ENCODE measurements around the gene WNK2.

WNK2 gene

DNA sequence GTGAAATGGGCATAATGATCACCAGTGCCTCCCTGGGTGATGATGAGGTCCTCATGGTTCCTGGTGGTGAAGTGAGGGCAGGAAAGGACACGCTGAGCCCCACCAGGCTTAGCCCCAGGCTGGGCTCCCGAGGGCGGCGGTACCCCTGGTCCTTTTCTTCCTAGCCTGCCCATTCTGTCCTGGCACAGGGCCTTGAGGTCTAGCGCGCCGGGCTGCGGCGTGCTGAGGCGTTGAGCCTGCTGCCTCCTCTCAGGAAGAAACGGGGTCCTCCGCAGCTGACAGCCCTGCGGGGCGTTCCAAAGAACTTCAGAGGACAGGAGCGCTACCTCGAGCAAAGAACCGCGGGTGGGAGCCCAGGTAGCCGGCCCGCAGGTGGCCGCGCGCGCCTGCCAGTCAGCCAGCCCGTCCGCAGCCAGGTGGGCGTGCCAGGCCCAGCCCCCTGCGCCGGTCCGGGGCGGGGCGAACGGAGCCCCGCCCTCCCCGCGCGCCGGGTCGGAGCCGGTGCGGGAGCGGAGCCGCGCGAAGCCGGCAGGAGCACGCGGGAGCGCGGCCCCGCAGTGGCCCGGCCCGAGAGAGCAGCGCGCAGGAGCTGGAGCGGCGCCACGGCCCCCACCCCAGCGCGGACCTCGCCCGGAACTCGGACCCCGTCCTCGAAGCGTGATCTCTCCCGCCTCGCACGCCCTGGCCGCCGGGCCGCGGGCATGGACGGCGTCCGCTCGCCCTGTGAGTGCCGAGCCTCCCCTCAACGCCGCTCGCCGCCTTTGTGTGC lies at the start of gene WNK2:
WNK2 (plus strand) TSS at position 477 of the 769 bp plus-strand sequence. CDS start 791 bp downstream, outside the sequence.
- peak; percentile 36 to 60 for DNase-seq

DNA sequence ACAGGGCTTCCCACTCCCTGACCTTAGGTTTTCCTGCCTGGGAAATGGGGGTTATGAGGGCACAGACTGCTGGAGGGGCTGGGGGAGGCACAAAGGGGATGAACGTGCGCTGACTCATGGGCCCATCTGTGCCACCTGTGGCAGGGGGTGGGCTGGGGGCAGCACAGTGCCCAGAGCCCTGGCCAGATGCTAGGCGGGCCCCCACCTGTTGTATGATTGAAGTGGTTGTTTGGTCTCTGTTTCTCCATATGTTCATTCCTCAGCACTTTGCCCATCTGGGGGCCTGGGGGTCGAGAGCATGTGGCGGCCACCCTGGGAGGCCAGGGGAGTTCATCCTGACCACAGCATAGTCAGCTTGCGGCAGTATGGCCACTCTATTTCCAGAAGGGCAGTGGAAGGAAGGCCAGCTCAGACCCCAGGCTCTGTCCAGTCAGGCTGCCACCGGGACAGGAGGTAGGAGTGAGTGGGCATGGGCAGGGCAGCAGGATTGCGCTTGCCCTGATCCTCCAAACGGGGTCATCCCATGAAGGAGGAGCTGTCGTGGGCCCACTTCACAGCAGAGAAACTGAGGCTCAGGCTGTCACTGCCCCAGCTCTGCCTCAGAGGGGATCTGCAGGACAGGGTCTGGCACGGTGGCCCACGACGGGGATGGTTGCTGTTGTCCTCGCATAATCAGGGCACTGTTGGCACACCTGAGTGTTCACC lies 49.0 kb upstream of the WNK2 start:
- DNase-seq = no peak

DNA sequence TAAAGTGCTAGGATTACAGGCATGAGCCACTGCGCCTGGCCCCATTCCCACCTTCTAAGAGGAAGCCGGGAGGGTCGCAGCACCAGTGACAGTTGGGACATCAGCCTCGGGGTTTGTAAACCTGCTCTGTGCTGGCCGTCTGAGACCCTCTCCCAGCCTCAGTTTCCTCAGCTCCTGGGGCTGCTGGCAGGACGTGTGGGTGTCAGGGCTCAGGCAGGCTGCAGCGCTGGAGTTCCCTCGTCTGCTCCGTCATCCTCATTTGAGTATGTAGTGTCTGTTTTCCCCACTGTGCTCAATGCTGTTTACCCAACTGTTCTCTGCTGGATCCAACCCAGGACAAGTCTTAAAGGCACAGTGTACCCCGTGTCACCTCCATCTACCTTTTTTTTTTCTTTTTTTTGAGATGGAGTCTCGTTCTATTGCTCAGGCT lies 47.9 kb upstream of the WNK2 start:
- no peak for DNase-seq

DNA sequence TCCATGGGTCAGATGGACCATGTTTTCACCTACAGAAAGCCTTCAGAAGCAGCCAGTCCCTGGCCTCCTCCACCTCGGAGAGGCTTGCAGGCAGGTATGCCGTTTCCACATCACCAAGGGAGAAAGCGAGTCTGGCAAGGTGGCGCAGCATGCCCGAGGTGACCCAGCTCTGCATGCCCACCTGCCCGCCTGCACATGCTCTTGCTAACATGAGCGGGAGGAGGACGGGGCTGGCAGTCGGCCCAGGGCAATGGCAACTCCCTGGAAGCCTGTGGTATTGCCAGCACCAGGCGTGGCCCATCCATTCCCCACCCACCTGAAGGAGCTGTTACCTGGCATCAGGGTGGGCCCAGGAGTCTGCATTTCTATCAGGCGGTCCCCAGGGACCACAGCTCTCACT lies 46.6 kb upstream of the WNK2 start:
- no peak for DNase-seq

DNA sequence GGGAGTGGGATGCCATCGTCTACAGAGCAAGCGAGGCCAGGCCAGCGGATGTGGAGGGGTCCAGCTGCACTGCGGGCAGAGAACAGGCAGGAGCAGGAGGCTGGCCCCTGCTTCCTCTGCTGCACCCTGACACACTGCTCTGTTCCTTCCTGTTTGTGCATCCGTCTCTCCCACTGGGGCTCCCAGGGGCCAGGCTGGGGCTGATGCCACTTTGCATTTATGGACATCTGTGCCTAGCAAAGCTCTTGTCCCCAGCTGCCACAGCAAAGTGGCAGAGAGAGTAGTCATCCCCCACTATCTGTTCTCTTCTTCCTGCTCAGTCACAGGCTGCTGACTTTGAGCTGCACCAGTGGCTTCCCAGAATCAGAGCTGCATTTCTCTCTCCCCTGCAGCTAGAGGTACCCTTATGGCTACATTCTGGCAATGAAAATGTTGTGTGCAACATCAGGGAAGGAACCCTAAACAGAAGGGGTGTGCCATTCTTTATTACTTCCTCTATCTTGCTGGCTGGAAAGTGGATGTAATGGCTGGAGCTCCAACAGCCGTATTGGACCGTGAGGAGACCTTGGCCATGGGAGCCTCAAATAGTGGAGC lies 45.7 kb upstream of the WNK2 start:
- DNase-seq = no peak

DNA sequence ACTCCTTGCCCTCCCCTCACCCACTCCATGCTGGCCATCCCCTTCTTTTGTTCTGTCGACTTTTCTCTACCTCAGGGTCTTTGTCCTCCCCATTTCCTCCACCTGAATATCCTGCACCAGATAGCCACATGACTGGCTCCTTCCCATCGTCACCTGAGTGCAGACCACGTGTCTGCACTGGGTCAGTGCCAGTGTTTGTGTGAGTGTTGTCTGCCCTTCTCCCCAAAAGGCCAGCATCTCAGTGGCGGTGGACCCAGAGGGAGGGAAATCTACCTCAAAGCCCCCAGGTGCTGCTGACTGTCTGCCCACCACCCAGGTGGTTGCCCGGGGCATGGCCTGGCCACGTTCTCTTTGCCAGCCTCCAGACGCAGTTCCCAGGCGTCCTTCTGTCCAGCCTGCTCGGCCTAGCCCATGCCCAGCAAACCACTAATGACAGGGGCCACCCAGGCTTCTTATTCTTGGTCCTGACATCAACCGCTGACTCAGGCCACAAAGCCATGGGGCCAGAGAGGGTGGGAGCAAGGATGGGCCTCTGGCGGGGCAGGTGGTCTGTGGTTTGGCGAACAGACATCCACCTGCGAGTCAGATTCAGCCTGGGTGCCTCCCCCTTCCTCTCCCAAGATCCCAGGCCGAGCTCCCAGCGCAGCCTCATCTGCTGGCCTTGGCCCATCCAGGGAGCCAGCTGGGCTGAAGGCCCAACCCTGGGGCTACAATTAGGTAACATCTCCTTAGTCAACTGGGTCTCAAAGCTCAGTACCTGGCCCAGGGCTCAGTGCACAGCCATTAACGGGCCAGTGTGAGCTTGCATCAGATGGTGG lies 44.4 kb upstream of the WNK2 start:
- no peak for DNase-seq

DNA sequence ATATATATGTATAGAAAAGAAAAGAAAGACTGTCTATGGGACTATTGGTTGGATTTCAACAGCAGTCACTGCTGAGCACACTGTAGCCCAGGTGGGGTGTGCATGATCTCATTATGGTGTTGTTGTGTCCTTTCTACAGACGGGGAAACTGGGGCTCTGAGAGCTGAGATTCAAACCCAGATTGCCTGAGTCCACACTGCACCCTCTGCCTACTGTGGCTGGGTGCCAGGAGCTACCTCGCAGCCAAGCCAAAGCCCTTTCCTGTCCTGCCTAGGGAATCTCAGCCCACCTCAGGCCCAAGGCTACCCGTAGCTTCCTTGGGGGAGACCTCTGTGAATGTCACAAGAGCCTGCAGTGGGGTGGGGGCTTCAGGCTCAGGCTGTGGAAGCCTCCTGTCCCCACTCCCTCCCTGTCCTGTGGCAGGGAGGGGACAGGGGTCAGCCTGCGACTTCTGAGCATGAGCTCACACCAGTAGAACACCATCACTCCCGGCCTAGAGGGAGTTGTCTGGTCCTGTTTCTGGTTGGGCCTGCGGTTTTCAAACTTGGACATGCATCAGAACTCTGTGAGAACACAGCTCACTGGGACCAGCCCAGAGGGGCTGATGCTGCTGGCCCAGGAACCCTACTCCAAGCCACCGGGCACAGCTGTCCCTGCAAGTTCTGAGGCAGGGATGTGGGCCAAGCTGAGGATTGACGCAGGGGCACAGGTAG lies 42.0 kb upstream of the WNK2 start:
- DNase-seq = no peak

DNA sequence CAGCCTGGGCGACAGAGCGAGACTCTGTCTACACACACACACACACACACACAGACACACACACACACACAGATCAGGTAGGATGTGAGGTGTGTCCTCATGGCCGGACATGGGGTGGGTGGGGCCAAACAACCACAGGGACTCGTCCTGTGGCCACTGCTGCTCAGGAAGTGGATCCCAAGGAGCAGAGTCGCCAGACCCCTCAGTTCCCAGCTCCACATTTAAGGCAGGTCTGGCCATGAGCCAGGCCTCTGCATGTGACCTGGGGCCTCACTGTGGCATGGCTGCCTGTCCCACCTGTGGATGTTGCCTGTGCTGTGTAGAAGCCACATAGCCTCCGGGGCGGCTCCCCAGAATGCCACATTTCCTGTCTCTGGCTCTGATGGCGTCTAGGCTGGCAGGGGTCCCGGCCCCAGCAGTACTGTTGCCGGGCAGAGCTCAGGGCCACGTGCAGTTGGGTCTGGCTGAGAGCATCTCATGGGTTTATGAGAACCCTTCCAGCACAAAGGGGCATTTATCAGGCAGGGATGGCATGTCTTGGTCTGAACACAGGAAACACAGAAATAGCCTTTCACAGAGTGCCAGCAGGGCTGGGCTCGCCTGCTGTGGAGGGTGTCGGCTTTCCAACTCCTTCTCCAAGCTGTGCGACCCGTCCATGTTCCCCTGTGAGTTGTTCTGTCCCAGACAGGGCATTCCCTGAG lies 40.0 kb upstream of the WNK2 start:
- peak; percentile 47 to 75 for DNase-seq

DNA sequence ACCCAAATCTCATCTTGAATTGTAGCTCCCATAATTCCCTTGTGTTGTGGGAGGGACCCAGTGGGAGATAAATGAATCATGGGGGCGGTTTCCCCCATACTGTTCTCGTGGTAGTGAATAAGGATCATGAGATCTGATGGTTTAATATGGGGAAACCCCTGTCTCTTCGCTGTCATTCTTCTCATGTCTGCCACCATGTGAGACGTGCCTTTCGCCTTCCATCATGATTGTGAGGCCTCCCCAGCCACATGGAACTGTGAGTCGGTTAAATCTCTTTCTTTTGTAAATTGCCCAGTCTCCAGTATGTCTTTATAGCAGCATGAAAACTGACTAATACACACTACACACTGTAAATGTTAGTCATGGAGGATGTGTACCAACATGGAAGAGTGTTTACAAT lies 37.2 kb upstream of the WNK2 start:
- DNase-seq = peak; percentile 25

DNA sequence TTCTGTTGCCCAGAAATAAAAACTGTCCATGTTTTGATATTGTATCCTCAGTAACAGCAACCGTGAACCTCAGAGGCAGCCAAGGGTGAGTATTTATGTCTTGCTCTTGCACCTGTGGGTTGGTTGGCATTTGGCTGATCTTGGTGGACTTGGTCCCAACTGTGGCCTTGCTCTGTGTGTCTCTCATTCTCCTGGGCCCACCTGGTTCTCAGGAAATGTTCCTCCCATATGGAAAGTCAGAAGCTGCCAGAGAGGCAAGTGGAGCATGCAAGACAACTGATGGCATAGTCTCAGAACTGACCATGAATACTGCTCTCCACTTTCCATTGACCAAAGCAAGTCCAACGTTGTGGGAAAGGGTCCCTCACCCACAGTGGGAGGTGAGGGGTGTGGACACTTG lies 36.3 kb upstream of the WNK2 start:
- DNase-seq = no peak

DNA sequence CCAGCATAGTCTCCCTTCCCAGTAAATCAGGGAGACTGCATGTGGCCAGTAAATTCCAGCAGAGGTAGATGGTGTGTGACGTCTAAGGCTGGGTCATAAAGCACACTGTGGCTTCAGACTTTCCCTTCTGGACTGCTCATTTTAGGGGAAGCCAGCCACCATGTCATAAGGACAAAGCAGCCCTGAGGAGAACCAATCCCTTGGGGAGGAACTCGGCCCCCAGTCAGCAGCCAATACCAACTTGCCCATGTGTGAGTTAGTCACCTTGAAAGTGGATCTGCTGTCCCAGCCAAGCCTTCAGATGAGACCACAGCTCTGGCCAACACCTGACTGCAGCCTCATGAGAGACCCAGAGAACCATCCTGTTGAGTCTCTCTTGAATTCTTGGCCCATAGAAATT lies 35.2 kb upstream of the WNK2 start:
- no peak for DNase-seq

DNA sequence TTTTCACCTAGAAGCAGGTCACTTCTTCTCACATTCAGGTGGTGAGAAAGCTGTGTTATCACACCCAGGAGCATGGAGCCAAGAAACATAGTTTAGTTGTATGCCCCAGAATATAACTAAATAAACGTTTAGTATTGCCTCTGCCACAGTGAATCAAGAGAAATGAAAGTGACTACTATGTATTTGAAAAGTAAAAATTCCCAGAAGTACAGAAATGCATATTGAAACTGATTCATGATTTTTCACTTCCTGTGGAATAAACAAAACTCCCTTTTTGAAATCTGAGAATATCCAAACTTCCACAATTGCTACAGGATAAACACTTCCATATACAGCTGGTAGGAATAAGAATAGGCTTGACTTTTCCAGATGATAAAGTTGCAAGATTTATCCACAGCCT lies 34.6 kb upstream of the WNK2 start:
- no peak for DNase-seq

DNA sequence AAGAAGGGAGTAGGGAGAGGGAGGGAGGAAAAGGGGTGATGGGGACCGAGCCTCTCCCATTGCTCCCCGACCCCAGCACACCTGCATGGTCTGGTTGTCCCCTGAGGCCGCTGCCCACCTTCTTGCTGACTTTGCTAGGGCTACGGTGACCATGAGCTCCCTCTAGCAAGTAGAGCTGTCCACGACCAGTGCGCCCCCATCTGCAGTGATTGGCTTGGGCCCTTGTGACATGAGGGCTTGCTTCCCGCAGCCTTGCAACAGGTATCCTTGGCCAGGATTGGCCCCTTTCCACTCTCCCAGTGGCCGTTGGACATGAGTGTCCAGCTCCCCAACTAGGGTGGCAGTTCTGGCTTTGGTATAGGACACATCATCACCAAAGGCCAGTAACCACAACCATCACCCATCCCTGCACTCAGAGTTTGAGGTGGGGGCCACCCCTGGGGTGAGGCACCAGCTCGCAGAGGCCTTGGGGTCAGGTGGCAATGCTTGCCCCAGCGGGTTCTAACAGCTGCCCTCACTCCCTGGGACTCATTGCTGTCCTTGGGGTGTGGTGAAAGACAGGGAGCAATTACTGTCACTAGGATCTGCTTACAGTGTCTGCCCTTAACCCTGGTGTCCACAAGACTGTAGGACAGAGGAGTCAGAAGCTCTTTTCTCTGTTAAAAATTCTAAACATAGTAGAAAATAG lies 32.7 kb upstream of the WNK2 start:
- DNase-seq = no peak

DNA sequence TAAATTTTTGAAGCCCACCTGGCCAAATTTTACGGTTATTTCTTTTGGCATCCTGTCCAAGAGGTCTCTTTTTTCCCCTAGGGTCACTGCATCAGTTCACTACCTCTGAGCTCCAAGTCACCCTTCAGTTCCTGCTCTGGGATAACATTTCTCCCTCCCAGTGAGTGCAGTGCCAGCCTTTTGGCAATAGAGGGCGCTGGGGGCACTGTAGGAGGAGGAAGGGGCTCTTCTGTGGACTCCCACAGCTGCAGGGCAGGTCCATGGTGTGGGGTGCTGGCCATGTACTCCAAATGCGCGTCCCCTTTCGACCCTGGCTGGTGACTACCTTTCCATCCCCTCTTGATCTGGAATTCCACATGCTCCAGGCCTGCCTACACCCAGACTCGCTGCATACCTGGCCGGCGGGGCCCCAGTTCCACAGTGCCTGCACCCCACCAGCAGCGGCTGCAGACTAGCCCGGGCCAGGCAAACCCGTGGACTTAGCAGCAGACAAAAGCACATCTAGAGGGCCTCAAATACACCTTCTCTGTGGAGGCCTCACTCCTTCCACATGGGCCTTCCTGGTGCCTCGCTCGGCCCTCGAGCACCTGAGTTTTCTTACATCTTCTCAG lies 29.5 kb upstream of the WNK2 start:
- DNase-seq = peak; percentile 30 to 51

DNA sequence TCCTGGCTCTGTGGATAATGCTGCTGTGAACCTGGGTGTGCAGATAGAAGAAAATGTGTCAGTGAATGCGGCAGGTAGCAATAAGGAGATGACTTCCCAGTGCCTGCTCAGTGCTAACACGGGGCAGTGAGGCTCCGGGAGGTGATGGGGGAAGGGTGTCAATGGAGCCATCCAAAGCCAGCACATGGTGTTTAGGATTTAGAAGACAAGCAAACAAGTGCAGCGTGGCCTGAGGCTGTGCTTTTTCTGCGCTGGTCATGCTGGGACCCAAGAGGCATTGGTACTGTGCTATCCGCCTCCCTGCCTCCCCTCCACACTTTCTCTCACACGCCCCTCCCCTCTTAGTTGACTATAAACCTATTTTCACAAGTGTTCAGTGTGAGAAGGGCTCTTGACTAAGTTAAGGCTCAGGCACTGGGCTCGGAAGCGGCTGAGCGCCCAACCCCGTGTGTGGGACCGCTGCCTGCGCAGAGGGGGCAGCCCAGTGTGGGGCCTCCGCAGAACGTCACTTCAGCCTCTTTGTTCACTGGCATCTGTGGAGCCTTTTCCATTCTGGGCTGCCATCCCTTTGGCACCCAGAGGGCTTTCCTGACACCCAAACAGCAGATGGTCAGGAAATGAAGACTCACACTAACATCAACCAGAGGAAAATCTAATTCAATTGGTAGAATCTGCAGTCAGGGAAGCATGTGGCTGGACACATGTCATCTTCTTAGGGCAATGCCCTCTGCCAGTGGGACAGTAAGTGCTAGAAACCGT lies 28.0 kb upstream of the WNK2 start:
- no peak for DNase-seq

DNA sequence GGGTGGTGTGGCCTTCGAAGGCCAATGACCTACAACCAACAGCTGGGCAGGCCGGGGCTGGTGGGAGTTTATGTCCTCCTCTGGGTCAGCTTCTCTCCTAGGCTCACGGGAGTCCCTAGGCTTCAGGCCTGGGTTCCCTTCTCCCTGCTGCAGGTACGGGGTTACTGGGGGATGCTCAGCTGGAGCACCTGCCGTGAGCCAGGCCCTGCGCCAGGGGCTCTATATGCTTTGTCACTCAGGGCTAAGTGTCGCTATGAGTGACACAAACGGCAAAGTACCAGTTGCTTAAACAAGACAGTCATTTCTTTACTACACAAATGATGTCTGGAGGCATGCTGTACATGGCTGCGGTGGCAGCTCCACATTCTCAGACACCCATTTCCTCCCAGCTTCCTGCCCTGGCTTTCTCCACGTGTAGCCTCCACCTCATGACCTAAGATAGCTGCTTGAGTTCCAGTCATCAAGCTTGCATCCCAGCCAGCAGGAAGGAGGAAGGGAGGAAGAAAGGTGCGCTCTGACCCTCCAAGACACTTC lies 27.4 kb upstream of the WNK2 start:
- DNase-seq = no peak

DNA sequence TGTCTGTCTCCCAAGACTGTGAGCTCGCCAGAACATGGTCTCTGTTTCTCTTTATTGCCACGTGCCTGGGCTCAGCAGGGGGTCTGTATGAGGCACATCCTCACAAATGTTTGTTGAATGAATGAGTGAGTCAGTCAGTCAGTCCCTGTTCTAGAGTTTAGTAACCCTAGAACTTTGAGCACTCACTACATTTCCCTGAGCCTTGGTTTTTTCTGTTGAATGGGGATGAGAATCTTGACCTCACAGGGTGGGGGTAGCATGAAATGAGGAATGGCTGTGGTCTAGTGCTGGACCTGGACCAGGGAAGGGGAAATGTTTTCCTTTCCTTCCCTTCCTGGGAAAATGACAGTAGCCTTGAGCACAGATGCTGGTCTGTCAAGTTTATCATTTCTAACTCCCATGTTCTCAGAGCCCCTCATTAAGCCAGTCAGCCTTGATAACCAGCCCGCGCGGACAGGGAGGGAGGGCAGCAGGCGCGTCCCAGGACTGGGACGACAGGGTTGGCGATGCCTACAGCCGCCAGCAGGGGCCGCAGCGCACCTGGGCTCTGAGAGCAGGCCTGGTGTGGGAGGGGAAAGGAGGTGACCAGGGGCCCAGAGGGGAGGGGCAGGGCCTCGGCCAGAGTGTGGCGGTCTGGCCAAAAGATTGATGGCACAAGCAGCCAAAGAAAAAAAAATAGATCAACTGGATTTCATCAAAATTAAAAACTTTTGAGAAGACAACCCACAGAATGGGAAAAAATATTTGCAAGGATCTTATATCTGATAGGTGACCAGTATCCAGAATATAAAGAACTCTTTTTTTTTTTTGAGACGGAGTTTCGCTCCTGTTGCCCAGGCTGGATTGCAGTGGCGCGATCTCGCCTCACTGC lies 24.1 kb upstream of the WNK2 start:
- peak; percentile 71 to 75 for DNase-seq

DNA sequence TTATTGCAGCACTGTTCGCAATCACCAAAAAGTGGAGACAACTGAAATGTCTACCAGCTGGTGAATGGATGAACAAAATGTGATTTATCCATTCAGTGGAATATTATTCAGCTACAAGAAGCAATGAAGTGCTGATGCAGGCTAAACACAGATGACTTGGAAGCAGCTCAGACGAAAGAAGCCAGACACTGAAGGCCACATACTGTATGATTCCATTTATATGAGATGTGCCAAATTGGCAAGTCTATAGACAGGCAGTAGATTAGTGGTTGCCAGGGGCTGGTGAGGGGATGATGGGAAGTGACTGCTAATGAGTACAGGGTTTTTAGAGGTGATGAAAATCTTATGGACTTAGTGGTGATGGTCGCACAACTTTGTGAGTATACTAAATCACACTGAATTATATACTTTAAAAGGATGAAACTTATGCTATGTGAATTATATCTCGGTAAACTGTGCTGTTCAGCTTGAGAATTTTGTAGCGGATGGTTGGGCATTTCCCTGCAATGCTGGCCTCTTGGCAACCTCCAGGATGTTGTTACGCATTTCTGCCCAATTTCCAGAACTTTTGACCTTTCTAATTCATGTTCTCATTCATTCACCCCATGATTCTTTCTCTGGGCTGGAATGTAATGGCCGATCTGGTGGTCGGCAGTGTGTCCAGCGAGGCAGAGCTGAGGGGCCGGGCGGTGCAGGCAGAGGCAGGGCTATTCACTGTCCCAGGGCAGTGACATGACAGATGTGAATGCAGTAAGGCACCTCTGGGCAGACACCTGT lies 22.0 kb upstream of the WNK2 start:
- no peak for DNase-seq
